Measurements from ENCODE around the gene SLC16A7. TPM values are rescaled to one million over a fixed set of nuclear protein-coding genes. Genes with fewer than 3 reads are reported as not detected.
A peak's percentile ranks its signal among the peaks of the same experiment; 100 is the strongest.

Gene SLC16A7
- total RNA-seq, 2 donors from 2014 or later: 2.2 to 3.6 TPM

DNA sequence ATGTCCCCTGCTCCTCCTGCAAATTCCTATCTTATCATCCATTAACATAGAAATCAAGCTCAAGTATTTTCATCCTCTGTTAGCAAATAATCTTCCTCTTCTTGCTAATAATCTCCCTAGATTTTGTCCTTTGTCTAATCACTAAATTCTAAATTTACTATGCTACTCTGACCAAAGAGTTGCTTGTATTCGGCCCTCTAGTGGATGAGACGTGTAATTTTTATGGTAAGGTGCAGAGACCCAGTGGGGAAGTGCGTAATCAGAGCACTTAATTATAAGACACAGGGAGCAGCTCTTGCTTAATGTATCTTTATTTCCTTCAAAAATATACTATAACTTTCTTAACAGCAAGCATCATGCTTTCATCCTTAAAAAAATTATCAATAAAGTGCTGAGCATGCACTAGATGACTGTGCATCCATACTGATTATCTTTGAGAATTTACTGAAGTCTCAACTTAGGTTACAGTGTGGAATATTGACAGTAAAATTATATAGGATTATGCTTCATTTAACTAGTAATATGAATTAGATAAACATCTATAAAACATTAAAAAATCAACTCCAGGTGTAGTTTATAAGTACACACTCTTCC is 212.6 kb downstream of the SLC16A7 start:
- Mint-ChIP-seq H3K4me3 (no peak overlapping the region), H3K27me3 (ENCODE audit: insufficient read depth) (no peaks in the 10 kb centered on the region), H3K9me3 (no peaks in the 10 kb centered on the region), H3K4me1 (peaks cover 8% of the 10 kb centered on the region), H3K27ac (no peak overlapping the region), H3K36me3 (ENCODE audit: low read depth) (no peaks in the 10 kb centered on the region)
- H3K36me3 ChIP-seq (ENCODE audit: control insufficient read depth, insufficient read depth, low read length): no peaks in the 10 kb centered on the region
- no peak for DNase-seq
- H3K27ac ChIP-seq (ENCODE audit: low read depth, low read length): no peak overlapping the region
- no peak overlapping the region for H3K9ac ChIP-seq (ENCODE audit: extremely low read depth, low read length, poor library complexity, severe bottlenecking)
- 27% methylated on average over 3 of the region's 3 CpGs; no CpG with 5 or more reads in 1 of the 2 experiments for WGBS, 2 experiments (ENCODE audit: insufficient coverage in 1 of 2, insufficient read length in 1 of 2)
- H3K9me3 ChIP-seq (ENCODE audit: control insufficient read depth, low read length): no peaks in the 10 kb centered on the region
- TF ChIP-seq, protein P1, sequence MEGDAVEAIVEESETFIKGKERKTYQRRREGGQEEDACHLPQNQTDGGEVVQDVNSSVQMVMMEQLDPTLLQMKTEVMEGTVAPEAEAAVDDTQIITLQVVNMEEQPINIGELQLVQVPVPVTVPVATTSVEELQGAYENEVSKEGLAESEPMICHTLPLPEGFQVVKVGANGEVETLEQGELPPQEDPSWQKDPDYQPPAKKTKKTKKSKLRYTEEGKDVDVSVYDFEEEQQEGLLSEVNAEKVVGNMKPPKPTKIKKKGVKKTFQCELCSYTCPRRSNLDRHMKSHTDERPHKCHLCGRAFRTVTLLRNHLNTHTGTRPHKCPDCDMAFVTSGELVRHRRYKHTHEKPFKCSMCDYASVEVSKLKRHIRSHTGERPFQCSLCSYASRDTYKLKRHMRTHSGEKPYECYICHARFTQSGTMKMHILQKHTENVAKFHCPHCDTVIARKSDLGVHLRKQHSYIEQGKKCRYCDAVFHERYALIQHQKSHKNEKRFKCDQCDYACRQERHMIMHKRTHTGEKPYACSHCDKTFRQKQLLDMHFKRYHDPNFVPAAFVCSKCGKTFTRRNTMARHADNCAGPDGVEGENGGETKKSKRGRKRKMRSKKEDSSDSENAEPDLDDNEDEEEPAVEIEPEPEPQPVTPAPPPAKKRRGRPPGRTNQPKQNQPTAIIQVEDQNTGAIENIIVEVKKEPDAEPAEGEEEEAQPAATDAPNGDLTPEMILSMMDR (conservative IDR thresholded peaks at IDR 0.05): peak; percentile 87
- no peaks in the 10 kb centered on the region for H3K4me1 ChIP-seq (ENCODE audit: control insufficient read depth, insufficient read depth, low read length)
- no peak overlapping the region for H3K4me3 ChIP-seq (ENCODE audit: low read length)
- H3K27me3 ChIP-seq (ENCODE audit: control insufficient read depth, insufficient read depth, low read length, poor library complexity, severe bottlenecking): no peaks in the 10 kb centered on the region

DNA sequence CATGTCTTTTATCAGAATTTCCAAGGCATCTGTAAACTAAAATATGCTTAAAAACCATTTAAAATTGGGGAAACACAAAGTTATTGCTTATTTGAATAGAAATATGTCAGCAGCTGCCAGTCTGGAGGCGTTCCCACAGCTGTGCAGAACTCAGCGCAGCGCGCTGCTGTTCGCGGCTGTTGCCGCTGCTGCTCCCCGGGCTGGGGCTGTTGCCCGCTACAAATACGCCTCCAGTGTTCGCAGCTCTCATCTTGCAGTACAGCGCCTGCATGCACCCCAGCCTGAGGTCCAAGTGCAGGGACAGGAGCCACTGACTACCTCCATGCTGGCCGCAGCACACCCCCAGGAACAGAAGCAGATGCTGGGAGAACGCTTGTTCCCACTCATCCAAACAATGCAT is 216.2 kb downstream of the SLC16A7 start:
- Histone ChIP-seq H3K4me1 (ENCODE audit: control insufficient read depth, insufficient read depth, low read length) (no peaks in the 10 kb centered on the region), H3K9ac (ENCODE audit: extremely low read depth, low read length, poor library complexity, severe bottlenecking) (no peak overlapping the region), H3K36me3 (ENCODE audit: control insufficient read depth, insufficient read depth, low read length) (no peaks in the 10 kb centered on the region), H3K27ac (ENCODE audit: low read depth, low read length) (no peak overlapping the region), H3K4me3 (ENCODE audit: low read length) (no peak overlapping the region), H3K9me3 (ENCODE audit: control insufficient read depth, low read length) (peaks cover 7% of the 10 kb centered on the region), H3K27me3 (ENCODE audit: control insufficient read depth, insufficient read depth, low read length, poor library complexity, severe bottlenecking) (no peaks in the 10 kb centered on the region)
- H3K9me3 Mint-ChIP-seq: peaks cover 1% of the 10 kb centered on the region
- TF ChIP-seq, protein P1 (conservative IDR thresholded peaks at IDR 0.05): no peak
- H3K27ac Mint-ChIP-seq: no peak overlapping the region
- H3K4me3 Mint-ChIP-seq: no peak overlapping the region
- H3K4me1 Mint-ChIP-seq: peaks cover 11% of the 10 kb centered on the region
- no peak for DNase-seq
- no peaks in the 10 kb centered on the region for H3K27me3 Mint-ChIP-seq (ENCODE audit: insufficient read depth)
- WGBS, 2 experiments (ENCODE audit: insufficient coverage in 1 of 2, insufficient read length in 1 of 2): 96 to 99% methylated on average over 10 to 14 of the region's 14 CpGs
- peaks cover 1% of the 10 kb centered on the region for H3K36me3 Mint-ChIP-seq (ENCODE audit: low read depth)

DNA sequence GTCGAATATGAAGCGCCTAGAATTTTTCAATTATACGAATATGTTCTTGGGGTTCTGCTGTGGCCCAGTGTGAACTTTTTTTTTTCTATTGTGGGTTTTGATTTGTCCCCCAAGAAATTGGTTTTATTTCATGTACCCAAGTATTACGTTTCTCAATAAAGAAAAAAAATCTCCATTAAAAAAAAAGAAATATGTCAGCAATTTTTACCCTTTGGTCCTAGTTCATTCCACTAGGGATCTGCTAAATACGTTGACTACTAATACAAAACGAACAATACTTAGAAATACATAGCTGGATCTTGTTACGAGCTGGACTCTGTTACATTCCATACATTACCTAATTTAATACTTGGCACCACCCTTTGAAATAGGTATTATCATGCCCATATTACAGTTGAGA is 216.9 kb downstream of the SLC16A7 start:
- Histone ChIP-seq H3K4me1 (ENCODE audit: control insufficient read depth, insufficient read depth, low read length) (no peaks in the 10 kb centered on the region), H3K36me3 (ENCODE audit: control insufficient read depth, insufficient read depth, low read length) (no peaks in the 10 kb centered on the region), H3K27ac (ENCODE audit: low read depth, low read length) (no peak overlapping the region), H3K9me3 (ENCODE audit: control insufficient read depth, low read length) (peaks cover 12% of the 10 kb centered on the region), H3K27me3 (ENCODE audit: control insufficient read depth, insufficient read depth, low read length, poor library complexity, severe bottlenecking) (no peaks in the 10 kb centered on the region), H3K9ac (ENCODE audit: extremely low read depth, low read length, poor library complexity, severe bottlenecking) (no peak overlapping the region), H3K4me3 (ENCODE audit: low read length) (no peak overlapping the region)
- peaks cover 3% of the 10 kb centered on the region for H3K36me3 Mint-ChIP-seq (ENCODE audit: low read depth)
- no peak overlapping the region for H3K27ac Mint-ChIP-seq
- H3K4me1 Mint-ChIP-seq: peaks cover 11% of the 10 kb centered on the region
- no peak overlapping the region for H3K4me3 Mint-ChIP-seq
- no peaks in the 10 kb centered on the region for H3K27me3 Mint-ChIP-seq (ENCODE audit: insufficient read depth)
- TF ChIP-seq, protein P1 (conservative IDR thresholded peaks at IDR 0.05): no peak
- H3K9me3 Mint-ChIP-seq: peaks cover 1% of the 10 kb centered on the region
- 98 to 100% methylated on average over 6 to 7 of the region's 7 CpGs for WGBS, 2 experiments (ENCODE audit: insufficient coverage in 1 of 2, insufficient read length in 1 of 2)
- no peak for DNase-seq

All from endodermal cell (in vitro differentiated cells).